NCI-H446 treated with DMSO at 0.1 percent for 48 hours (cell line): ENCODE results near the gene FCAMR.

Experiments used
- DNase-seq: peaks from one replicate; lab custom pipeline; 2025; lab: John Stamatoyannopoulos, UW

Gene FCAMR

DNA sequence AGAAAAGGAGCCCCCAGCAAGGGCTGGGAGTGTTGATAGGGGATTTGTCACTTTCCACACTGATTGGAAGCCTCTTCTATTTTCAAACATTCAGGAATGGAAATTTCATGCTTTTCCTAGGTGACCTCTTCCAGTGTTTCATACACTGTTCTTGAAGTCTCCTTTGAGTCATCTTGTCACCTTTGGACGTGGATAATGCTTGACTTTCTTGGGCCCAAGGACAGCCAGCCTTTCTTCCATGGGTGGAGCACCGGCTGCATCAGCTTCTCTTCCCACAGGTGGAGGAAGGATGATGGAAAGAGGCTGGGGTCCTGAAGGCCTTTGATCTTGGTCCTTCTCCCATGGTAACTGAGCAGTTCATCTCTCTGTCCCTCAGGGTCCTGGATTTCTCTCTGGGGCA lies 12.1 kb downstream of the FCAMR start:
- DNase-seq: no peak

- no peak for DNase-seq
These were observed 12.6 kb downstream of the FCAMR start for GRCh38 chr1:206957639-206958038.

- no peak for DNase-seq
These were observed 14.5 kb downstream of the FCAMR start for GRCh38 chr1:206955476-206956451.

GRCh38 chr1:206954459-206955342 lies 15.6 kb downstream of the FCAMR start:
- DNase-seq: no peak

GRCh38 chr1:206953626-206954025 lies 16.6 kb downstream of the FCAMR start:
- no peak for DNase-seq

GRCh38 chr1:206953126-206953525 lies 17.1 kb downstream of the FCAMR start:
- DNase-seq: no peak

- DNase-seq: no peak
These were observed 18.1 kb downstream of the FCAMR start for GRCh38 chr1:206952171-206952570.

DNA sequence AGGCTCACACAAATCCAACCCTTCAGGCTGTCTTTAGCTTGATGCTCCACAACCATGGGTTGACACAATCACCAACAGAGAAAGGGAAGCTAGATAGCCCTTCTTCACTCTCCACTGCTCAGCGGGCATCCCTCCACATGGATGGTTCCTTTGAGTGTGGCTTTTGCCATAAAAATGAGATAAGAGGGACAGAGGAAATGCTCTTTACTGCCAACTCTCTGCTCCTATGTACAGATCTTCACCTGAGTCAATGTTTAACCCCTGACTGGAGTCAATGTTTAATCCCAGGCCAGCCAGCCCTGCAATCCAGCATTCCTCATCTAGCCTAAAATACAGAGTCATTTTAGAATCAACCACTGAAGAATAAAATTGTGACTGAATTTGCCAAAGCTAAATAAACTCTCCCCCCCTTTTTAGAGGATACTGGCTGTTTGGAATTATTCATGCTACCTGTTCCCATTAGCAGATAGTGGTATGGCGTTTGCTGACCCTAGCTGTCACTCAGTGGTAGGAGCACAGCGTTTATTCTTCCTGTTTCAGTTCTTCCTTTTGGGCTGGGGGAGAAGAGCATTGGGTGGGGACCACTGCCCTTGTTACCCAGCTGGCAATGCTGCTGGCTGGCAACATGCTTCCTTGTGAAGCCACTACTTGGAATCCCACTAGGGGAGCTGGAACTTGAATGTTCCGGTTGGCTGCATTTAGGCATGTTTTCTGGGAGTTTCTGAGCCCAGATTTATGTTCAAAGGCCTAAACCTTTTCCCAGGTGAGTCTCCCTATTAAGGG lies 18.8 kb downstream of the FCAMR start:
- no peak for DNase-seq

DNA sequence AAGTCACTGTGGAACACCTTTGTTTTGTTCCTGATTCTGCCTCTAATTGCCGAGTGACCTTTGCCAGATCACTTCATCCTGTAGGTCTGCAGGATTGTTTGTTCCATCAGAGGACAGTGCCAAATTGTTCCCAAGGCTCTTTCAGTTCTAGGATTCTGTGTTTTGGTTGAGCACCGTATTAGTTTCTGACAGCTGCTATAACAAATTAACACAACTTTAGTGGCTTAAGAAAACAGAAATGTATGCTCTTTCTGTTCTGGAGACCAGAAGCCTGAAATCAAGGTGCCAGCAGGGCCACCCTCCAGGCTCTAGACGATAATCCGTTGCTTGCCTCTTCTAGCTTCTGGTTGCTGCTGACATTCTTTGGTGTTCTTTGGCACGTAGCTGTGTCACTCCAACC lies 20.6 kb downstream of the FCAMR start:
- no peak for DNase-seq

DNA sequence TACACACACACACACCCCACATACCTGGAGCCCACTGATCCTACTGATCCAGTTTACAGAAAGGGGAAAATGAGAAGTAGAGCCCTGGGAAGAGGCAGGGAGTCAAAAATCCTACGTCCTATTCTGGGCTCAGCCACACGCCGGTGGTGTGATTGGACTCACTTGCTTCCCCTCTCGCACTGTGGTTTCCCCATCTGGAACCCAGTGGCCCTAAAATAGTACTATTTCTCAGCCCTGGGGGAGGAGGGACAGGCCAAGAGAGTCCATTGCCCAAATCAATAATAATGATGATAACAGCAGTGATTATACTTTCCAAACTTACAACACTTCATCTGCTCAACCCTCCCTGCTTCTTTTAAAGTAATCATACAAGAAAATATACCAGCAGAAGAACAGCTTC lies 21.1 kb downstream of the FCAMR start:
- DNase-seq: no peak

DNA sequence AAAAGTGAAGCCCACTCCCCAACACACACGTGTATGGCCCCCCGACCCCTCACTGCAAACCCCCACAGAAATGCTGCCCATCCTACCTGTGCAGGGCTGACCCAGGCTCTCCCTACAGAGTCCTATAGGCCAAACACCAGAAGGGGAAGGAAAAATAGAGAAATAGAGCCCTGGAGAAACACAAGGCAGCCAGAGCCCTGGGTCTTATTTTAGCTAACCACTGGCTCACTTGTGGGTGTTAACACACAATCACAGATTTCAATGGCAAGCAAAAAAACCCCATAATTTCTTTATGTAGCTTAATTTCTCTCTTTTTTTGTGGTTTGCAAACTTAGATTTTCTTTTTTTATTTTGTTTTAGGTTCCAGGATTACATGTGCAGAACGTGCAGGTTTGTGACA lies 23.0 kb downstream of the FCAMR start:
- DNase-seq: no peak

DNA sequence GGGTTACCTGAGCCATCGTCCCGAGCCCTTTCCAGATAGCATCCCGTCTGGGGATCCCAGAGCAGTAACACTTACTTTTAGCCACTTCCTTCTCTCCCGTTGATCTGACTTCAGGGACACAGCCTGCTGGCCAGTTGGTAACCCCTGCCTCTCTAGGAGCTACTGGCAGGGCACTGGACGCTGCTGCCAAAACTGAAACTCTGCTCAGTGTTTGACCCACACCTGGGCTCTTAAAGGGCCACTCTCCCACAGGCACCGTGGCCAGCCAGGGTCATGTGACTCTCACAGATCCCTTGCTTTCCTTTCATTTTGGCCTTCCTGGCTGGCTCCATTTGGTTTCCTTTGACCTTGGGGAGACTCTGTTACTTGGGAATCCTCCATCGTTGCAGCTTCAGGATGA lies 24.0 kb downstream of the FCAMR start, which contains the start of gene PIGR:
Gene PIGR, minus strand, starts transcription at position 206 of the 400 bp plus-strand sequence. CDS start 5,935 bp downstream, outside the sequence.
- DNase-seq: no peak

DNA sequence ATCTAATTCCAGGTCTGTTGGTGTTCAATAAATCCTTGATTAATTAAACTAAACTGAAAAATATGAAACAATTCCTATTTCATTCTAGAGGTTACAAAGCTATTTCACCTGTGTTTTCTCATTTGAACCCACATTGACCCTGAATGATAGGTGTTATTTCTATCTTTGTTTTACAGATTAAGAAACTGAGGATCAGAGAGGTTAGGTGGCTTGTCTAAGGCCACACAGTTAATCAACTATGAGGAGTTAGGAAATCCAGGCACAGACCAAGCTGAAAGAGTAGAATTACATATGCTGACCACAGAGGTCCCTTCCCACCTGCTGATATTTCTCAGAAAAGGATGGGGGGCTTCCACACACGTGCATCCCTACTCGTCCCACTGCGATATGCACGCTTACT lies 24.5 kb downstream of the FCAMR start:
- no peak for DNase-seq

- no peak for DNase-seq
These were observed 25.6 kb downstream of the FCAMR start for GRCh38 chr1:206944703-206945102.

- no peak for DNase-seq
These were observed 28.4 kb downstream of the FCAMR start for GRCh38 chr1:206941766-206942418.

DNA sequence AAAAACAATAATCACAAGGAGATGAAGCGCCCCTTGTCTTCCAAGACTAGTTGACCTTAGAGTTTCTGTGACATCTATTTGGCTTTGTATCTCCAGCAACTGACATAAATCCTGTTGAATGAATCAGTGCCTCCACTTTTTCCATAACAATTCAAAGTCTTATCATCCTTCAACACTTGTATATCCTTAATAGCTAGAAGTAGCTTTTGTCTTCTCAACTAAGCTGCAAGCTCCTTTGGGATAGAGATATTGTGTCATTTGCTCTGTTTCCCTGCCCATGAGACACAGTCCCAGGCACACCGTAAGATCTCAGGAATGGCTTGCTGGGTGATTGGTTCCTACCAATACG lies 29.7 kb downstream of the FCAMR start:
- no peak for DNase-seq

- no peak for DNase-seq
These were observed 30.2 kb downstream of the FCAMR start for GRCh38 chr1:206939841-206940587.

GRCh38 chr1:206939131-206939530 lies 31.1 kb downstream of the FCAMR start:
- DNase-seq: no peak

DNA sequence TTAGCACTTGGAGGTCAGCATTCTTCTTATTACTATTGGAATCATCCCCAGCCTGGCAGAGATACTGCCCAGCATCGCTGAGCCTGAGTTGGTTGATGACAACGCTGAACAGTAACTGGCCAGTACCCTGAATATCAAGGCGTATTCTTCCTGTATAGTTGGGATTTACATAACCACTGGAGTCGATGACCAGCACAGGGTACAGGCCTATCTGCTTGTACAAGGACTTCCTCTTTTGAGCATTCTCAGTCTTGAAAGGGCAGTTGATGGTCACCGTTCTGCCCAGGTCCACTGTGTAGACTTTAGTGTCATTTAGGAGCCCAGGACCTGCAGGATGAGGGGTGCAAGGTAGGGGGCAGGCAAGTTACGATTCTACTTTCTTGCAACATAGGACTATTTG lies 32.8 kb downstream of the FCAMR start:
- DNase-seq: no peak

DNA sequence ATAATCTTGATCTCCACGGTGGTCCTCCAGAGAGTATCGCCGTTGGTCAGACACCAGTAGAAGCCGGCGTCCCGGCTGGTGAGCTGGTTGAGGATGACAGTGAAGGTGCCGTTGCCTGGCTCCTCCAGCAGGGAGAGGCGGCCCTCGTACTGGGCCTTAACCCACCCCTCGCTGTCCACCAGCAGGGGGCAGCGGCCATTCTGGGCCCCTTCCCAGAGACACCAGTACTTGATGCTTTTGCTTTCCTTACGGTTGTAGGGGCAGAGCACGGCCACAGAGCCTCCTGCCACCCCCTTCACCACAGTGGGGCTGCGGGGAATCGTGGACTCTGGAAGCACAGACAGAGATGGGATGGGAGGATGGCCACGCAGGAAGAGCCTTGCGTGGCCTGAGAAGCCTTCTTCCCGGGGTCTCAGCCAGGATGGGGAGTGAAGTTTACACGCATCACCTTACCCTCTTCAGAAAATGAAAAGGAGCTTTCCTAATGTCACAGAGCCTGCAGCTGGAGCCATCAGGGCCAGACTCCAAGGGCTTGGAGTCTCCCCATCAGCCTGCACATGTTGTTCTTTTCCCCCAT lies 34.7 kb downstream of the FCAMR start:
- no peak for DNase-seq
